ENCODE data around the gene MPND.
A peak's percentile ranks its signal among the peaks of the same experiment; 100 is the strongest.
"Not testable (repeated sequence)": the region's sequence is repeated elsewhere in the genome, so short reads cannot be mapped to it uniquely, and the experiment has no call there.

The MPND gene

GRCh38 chr19:4320419-4320818, 22.9 kb upstream of the MPND start:
- no peak for DNase-seq

DNA sequence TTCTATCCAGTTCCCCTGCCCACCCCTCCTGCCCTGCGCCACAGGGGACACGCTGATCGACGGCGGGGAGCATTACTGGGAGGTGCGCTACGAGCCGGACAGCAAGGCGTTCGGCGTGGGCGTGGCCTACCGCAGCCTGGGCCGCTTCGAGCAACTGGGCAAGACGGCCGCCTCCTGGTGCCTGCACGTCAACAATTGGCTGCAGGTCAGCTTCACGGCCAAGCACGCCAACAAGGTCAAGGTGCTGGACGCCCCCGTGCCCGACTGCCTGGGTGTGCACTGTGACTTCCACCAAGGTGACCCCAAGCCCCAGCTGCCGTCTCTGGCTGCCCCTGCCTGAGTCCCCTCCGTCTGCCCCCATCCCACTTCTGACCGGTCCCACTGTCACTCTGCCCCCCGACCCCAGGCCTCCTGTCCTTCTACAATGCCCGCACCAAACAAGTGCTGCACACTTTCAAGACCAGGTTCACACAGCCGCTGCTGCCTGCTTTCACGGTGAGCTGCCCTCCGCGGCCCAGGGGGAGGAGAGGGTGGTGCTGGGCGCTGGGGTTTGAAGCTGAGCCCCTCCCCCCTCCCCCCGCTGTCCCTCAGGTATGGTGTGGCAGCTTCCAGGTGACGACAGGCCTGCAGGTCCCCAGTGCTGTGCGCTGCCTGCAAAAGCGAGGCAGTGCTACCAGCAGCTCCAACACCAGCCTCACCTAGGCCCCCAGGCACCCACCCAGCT, 20.3 kb upstream of the MPND start:
- no peak for DNase-seq

- DNase-seq, result no peak
Measured at GRCh38 chr19:4323692-4324091, 19.7 kb upstream of the MPND start.

DNA sequence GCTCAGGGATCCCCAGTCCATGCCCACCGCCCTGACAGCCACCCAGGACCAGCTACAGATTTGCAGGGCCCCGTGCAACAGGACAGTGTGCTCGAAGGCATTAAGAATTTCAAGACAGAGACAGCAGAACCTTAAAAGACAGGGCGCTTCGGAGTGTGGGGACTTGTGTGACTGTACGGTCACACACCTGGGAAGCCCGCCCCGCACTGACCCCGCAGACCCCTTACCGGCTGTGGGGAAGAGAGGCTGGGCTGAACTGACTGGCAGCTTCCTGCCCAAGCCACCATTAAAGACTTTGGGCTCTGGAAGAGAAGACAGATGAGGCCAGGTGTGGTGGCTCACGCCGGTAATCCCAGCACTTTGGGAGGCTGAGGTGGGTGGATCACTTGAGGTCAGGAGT, 19.1 kb upstream of the MPND start:
- DNase-seq, result no peak

DNA sequence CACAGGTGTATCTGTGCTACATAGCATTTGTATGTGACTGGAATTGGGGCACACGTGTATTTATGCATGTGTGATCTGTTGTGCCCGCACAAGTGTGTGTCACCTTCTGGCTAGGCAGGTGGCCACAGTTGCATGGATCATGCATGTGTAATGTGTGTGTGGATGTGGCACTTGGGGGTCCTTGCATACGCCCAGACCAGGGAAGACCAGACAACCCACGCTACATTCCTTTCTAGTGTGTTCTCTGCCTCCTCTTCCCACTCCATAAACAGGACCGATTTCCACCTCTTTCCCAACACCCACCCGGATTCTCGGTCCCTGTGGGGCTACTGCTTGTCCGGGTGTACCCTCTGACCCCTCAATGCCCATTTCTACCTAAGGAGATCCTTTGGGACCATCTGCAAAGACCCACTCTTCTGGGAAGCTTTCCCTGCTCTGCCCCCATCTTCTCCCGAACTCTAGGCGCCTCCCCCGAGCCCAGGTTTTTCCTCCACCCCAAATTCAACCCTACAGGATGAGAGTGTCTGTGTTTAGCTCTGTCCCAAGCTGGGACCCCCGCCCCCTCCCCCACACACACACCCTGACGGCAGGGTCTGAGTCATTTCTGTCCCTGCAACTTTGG, 17.0 kb upstream of the MPND start:
- no peak for DNase-seq

GRCh38 chr19:4326837-4327251, 16.5 kb upstream of the MPND start:
- peak; percentile 21 for DNase-seq

GRCh38 chr19:4327252-4327876, 16.0 kb upstream of the MPND start:
- peak; percentile 91 for DNase-seq

- no peak for DNase-seq
Measured at GRCh38 chr19:4327877-4328242, 15.5 kb upstream of the MPND start.

DNA sequence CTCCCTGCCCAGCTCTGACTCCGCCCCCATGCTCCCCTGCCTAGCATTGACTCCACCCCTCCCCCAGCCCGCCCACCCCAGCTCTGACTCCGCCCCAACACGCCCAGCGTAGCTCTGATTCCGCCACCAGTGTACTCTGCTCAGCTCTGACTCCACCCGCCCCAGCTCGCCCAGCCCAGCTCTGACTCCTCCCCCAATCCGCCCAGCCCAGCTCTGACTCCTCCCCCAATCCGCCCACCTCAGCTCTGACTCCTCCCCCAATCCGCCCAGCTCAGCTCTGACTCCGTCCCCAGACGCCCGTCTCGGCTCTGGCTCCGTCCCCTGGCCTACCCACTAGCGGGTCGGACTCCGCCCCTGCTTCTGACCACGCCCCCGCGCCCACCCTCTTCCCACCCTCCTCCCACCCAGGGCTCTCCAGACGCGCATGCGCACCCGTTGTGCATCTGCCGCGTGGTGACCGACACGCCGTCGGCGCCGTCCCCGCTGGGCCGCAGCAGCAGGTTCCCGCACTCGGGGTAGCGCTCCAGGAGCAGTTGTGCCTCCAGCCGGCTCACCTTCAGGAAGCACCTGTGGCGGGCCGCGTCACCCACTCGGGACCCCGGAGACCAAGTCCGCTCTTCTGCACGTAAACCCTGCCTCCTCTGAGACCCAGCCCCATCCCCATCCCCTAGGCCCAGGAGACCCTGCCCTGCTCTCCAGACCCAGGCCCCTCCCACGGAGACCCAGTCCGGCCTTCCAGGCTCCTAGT, 14.9 kb upstream of the MPND start:
- DNase-seq, result peak; percentile 98

- peak; percentile 27 for DNase-seq
Measured at GRCh38 chr19:4328991-4329681, 14.2 kb upstream of the MPND start.

DNA sequence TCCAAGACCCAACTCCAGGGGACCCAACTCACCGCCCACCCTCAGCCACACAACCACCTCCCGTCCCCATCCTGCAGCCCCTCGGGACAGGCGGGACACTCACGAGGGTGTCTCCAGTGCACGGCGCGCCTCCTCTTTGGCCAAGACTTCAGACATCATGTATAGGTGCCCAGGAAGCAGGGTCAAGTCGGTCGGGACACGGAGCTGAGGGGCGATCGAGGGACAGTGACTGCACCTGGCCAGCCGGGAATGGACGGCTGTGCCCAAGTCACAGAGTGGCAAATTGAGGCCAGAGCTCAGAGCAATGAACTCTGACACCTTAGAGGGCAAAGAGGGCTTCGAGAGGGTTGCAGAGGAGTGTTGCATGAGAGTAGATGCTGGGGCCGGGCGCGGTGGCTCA, 13.5 kb upstream of the MPND start:
- no peak for DNase-seq

- no peak for DNase-seq
Measured at GRCh38 chr19:4334929-4335570, 8.3 kb upstream of the MPND start.

- peak; percentile 34 for DNase-seq
Measured at GRCh38 chr19:4337906-4338440, 5.4 kb upstream of the MPND start.

DNA sequence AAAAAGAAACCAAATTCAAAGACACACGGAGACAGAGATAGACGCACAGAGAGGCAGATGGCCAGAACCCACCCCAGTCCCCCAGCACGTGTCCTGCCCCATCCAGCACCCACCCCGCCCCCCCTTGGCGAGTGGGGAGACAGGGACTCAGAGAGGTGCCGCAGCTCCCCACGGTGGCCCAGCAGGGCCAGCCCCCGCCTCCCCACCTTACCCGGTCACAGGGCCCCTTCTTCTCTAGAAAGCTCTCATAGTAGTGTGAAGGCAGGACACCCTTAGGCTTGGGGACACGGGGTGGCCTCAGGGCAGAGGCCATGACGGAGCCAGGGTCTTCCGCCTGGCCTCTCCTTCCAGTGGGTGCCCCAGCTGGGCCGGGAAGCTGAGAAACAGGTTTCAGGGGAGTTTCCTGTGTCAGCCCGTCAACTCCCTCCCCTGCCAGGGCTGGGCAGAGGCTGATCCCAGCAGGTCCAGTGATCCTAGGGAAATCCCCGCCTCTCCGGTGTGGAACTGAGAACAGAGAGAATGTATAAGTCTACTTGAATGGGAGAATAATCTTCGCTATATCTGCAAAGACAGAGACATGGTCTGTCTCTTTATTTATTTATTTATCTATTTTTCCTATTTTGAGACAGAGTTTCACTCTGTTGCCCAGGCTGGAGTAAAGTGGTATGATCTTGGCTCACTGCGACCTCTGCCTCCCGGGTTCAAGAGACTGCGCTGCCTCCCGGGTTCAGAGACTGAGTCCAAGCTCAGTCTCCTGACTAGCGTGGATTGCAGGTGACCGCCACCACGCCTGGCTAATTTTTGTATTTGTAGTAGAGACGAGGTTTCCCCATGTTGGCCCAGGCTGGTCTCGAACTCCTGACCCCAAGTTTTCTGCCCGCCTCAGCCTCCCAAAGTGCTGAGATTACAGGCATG, 4.7 kb upstream of the MPND start, which contains the start of gene STAP2:
Gene STAP2, minus strand, starts transcription at position 387 of the 915 bp plus-strand sequence. Its CDS starts 74 bp downstream, at position 313.
- DNase-seq, result peak; percentile 41

DNA sequence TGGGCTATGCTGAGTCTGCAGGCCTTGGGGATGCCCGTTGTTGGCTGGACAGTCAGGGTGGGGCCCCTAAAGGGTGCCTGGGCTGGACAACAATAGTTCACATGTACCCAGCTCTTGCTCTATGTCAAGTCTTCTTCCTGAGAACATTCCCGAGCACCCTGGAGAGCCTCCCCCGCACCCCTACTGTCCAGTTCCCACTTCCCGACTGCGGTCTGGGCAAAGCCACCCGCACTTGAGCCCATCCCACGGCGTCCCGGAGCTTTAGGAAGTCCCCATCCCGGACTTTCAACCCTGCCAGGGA, 1.1 kb upstream of the MPND start:
- no peak for DNase-seq

DNA sequence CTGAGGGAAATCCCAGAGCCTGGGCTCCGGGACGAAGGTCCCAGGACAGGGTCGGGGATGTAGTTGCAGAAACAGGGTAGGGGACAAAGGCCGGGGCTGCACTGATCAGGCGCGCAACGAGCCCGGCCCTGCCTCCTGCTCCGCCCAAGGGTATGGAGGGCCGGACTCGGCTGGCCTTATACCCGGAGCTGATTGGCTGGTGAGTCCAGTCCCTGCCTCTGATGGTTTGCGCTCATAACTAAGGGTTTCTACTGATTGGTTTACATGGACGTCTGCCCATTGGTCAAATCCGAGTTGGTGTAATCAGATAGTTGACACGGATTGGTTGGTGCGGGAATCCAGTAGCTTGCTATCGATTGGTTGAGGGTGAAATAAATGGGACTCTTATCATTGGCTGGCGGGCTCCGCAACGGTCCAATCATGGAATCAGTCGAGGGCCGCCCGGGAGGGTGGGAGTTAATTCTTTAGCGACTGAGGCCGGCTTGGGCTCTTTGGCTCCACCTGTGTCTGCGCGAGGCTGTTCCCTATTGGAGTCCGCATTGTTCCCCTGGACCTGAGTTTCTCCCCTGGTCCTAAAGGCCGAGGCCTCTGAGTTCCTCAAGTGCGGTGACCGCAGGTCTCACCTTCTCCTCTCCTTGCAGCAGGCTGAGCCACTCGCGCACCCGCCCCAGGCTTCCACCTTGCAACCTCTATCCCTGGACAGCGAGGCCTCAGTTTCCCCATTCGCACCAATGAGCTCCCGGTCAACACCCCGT, 570 bp upstream of the MPND start:
- DNase-seq, result peak; percentile 100

DNA sequence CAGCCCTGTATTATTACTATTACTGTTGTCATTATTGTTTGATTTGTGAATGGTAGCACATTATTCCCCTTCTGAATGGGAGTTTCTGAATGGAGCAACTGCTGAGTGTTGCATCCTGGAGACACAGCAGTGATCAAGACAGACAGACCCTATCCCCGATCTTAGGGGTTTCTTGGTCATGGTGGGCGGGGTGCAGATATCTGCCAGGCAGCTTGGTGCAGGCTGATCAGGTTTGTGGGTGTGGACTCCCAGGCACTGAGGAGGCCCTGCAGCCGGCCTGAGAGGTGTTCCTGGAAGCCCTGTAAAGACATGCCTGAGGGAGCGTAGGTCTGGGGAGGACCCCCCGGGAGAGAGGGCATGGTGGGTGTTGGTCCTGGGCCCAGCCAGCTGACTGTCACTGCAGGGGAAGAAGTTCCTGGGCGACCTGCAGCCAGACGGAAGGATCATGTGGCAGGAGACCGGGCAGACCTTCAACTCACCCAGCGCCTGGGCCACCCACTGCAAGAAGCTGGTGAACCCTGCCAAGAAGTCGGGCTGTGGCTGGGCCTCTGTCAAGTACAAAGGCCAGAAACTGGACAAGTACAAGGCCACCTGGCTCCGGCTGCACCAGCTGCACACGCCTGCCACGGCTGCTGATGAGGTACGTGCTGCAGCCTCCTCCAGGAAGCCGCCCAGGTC, 2.1 kb downstream of the MPND start:
- DNase-seq, result no peak

GRCh38 chr19:4346020-4346383, 2.6 kb downstream of the MPND start:
- DNase-seq, result no peak

DNA sequence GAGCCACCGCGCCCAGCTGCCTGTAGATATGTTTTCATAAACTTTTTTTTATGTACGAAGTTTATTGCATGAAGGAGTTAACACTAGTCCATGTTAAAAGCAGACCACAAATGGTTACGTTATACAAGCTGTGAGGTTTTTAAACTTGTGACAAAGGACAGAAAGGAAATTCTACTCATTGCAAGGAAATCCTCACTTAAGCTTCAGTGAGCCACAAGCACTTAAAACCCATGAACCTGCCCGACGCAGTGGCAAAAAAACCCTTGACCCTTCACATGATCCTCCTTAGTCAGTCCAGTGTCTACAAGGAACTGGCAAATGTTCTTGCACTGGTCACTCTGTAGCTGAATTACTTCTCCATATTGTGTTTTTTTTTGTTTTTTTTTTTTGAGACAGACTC, 4.2 kb downstream of the MPND start:
- DNase-seq, result no peak

GRCh38 chr19:4349225-4349624, 5.9 kb downstream of the MPND start:
- DNase-seq, result not testable (repeated sequence)

All from NCI-H69 (cell line).